HCT116 (cell line): ENCODE measurements around the gene MARCHF3. TPM values are rescaled to one million over a fixed set of nuclear protein-coding genes. Genes with fewer than 3 reads are reported as not detected.

Source experiments
- ATAC-seq: fragments of 200-7000 bp; cut with Tn5 transposase; 2 replicates; pipeline ENCODE4 v1.9.1; 2020; ENCODE audit warnings: mild to moderate bottlenecking, moderate library complexity
- BruUV-seq: library from RNA; stranded (reverse); fragments of 400-500 nt; replicated peaks from 2 replicates; lab custom pipeline; 2021; lab: Mats Ljungman, UMichigan
- CTCF ChIA-PET: fragments of 300-600 bp; sonication (Branson Sonifier 250); formaldehyde crosslinking; loops from one replicate; lab custom pipeline; 2021; ENCODE audit warnings: antibody characterized with exemption; lab: Charles Lee
- POLR2A ChIA-PET: fragments of 300-600, 350-600 bp; sonication (Branson Sonifier 250); formaldehyde crosslinking; loops from one replicate; lab custom pipeline; 2021; ENCODE audit warnings: antibody characterized with exemption; lab: Charles Lee
- RAD21 ChIA-PET, 2 experiments: fragments of 300-600 bp; sonication (Branson Sonifier 250); formaldehyde crosslinking; loops; one replicate each; lab custom pipeline; 2023; ENCODE audit warnings: low total read pairs in 2 of 2; ENCODE audit not compliant: uncharacterized antibody in 2 of 2, unreplicated experiment in 2 of 2, low non-redundant PET in 1 of 2; lab: Charles Lee
- DNase-seq: peaks from one replicate; pipeline ENCODE4 v3.0.0-alpha.2; 2010; ENCODE audit warnings: low read depth, low spot score
- H2AFZ ChIP-seq: fragments of 200-600 bp; shearing (Covaris generic), sonication (generic); 2 replicates; pipeline ENCODE4 v1.6.1; 2017; ENCODE audit warnings: low read depth, mixed run types, mixed read lengths, antibody characterized with exemption, low read length; ENCODE audit not compliant: poor library complexity, severe bottlenecking
- H3K27ac ChIP-seq: 2 replicates; pipeline ENCODE4 v1.5.1; 2012; ENCODE audit warnings: low read depth, low read length
- H3K27me3 ChIP-seq: fragments of 200-600 bp; sonication (generic); 2 replicates; pipeline ENCODE4 v1.6.1; 2016; ENCODE audit warnings: mixed run types, low read length, mixed read lengths; ENCODE audit not compliant: insufficient read depth
- H3K36me3 ChIP-seq, 2 experiments: fragments of 200-500 bp in 1 of 2; fragments of 200-600 bp in 1 of 2; sonication (Bioruptor generic) in 1 of 2; sonication (generic) in 1 of 2; 2 replicates each; pipeline versions ENCODE4 v1.5.1 to v1.6.1; 2014 to 2016; ENCODE audit warnings: low read length in 2 of 2, inconsistent platforms in 1 of 2, mixed read lengths in 1 of 2, mixed run types in 1 of 2; ENCODE audit not compliant: insufficient read depth in 2 of 2, control insufficient read depth in 1 of 2
- H3K4me1 ChIP-seq, 2 experiments: fragments of 200-600 bp in 1 of 2; sonication (generic) in 1 of 2; 2 replicates each; pipeline versions ENCODE4 v1.5.1 to v1.6.1; 2012 to 2017; ENCODE audit warnings: low read length in 2 of 2, inconsistent platforms in 1 of 2, mild to moderate bottlenecking in 1 of 2, mixed read lengths in 1 of 2, mixed run types in 1 of 2, moderate library complexity in 1 of 2; ENCODE audit not compliant: insufficient read depth in 2 of 2, control insufficient read depth in 1 of 2
- H3K4me2 ChIP-seq: fragments of 200-600 bp; sonication (generic); 2 replicates; pipeline ENCODE4 v1.6.1; 2017; ENCODE audit warnings: mixed run types, low read length, mixed read lengths
- H3K4me3 ChIP-seq, 2 experiments: fragments of 200-600 bp in 1 of 2; sonication (generic) in 1 of 2; replicated peaks in 1 of 2; 2 replicates each; pipeline ENCODE4 v1.5.1; 2011 to 2016; ENCODE audit warnings: low read length in 2 of 2, control low read depth in 1 of 2, low read depth in 1 of 2, mild to moderate bottlenecking in 1 of 2, mixed read lengths in 1 of 2, mixed run types in 1 of 2
- H3K79me2 ChIP-seq: fragments of 200-600 bp; sonication (generic); 2 replicates; pipeline ENCODE4 v1.6.1; 2017; ENCODE audit warnings: mild to moderate bottlenecking, mixed run types, low read length, moderate library complexity, mixed read lengths; ENCODE audit not compliant: insufficient read depth
- H3K9ac ChIP-seq: fragments of 200-600 bp; sonication (generic); 2 replicates; pipeline ENCODE4 v1.6.1; 2016; ENCODE audit warnings: low read length, mixed read lengths
- H3K9me2 ChIP-seq: fragments of 200-600 bp; sonication (generic), shearing (Covaris generic); 2 replicates; pipeline ENCODE4 v1.6.1; 2017; ENCODE audit warnings: mixed run types, mild to moderate bottlenecking, moderate library complexity; ENCODE audit not compliant: insufficient read depth
- H3K9me3 ChIP-seq, 2 experiments: fragments of 200-500 bp in 1 of 2; fragments of 200-600 bp in 1 of 2; sonication (Bioruptor generic) in 1 of 2; sonication (generic) in 1 of 2; 2 replicates each; pipeline ENCODE4 v1.6.1; 2014 to 2017; ENCODE audit warnings: low read length in 2 of 2, mixed read lengths in 2 of 2, inconsistent platforms in 1 of 2, low read depth in 1 of 2, mild to moderate bottlenecking in 1 of 2, mixed run types in 1 of 2, moderate library complexity in 1 of 2; ENCODE audit not compliant: control insufficient read depth in 1 of 2, insufficient read depth in 1 of 2
- H4K20me1 ChIP-seq: fragments of 200-600 bp; sonication (generic), shearing (Covaris generic); 2 replicates; pipeline ENCODE4 v1.6.1; 2017; ENCODE audit warnings: mixed run types, mild to moderate bottlenecking, moderate library complexity; ENCODE audit not compliant: insufficient read depth
- ATF3 ChIP-seq: IDR thresholded peaks from 2 replicates; pipeline ENCODE4 v1.6.1; 2012
- CBX3 ChIP-seq: IDR thresholded peaks from 2 replicates; pipeline ENCODE4 v1.6.1; 2012; ENCODE audit warnings: low read depth
- CEBPB ChIP-seq: IDR thresholded peaks from 2 replicates; pipeline ENCODE4 v1.6.1; 2012; ENCODE audit warnings: low read depth
- ELF1 ChIP-seq: IDR thresholded peaks from 2 replicates; pipeline ENCODE4 v1.6.1; 2012; ENCODE audit warnings: low read depth, borderline replicate concordance
- EZH2 ChIP-seq: fragments of 200-600 bp; sonication (generic); IDR thresholded peaks from 2 replicates; pipeline ENCODE4 v1.6.1; 2017; ENCODE audit warnings: antibody characterized with exemption, mixed run types
- EZH2phosphoT487 ChIP-seq: fragments of 200-600 bp; IDR thresholded peaks from 2 replicates; pipeline ENCODE4 v1.6.1; 2018; ENCODE audit warnings: antibody characterized with exemption, borderline replicate concordance
- FOSL1 ChIP-seq: IDR thresholded peaks from 2 replicates; pipeline ENCODE4 v1.6.1; 2012; ENCODE audit warnings: low read depth
- JUND ChIP-seq: IDR thresholded peaks from 2 replicates; pipeline ENCODE4 v1.6.1; 2012
- POLR2A ChIP-seq: IDR thresholded peaks from 2 replicates; pipeline ENCODE4 v1.7.0; 2011; ENCODE audit warnings: borderline replicate concordance; ENCODE audit not compliant: insufficient read depth, insufficient read length; ENCODE audit errors: extremely low read depth
- POLR2AphosphoS5 ChIP-seq: IDR thresholded peaks from 2 replicates; pipeline ENCODE4 v1.6.1; 2011; ENCODE audit warnings: mild to moderate bottlenecking, low read depth, low read length, moderate library complexity
- TCF7L2 ChIP-seq: IDR thresholded peaks from 2 replicates; pipeline ENCODE4 v1.7.0; 2011; ENCODE audit warnings: borderline replicate concordance, inconsistent platforms; ENCODE audit not compliant: insufficient read depth, insufficient read length; ENCODE audit errors: extremely low read depth
- YY1 ChIP-seq: IDR thresholded peaks from 2 replicates; pipeline ENCODE4 v1.6.1; 2011; ENCODE audit warnings: low read length, low read depth, moderate library complexity, mild to moderate bottlenecking; ENCODE audit not compliant: insufficient replicate concordance; ENCODE audit errors: extremely low read depth
- intact Hi-C: fragments of 100-400 bp; cut with micrococcal nuclease; formaldehyde crosslinking; loops from 2 replicates; pipeline ENCODE4 v1.10.0; 2022
- total RNA-seq: library from RNA; stranded (reverse); gene quantifications from one replicate; pipeline ENCODE4 v1.2.1, GENCODE V29; 2021; ENCODE audit not compliant: unreplicated experiment
- TF ChIP-seq, protein P1 (sequence below), 3 experiments: fragments of 200-600 bp in 1 of 3; sonication (generic) in 1 of 3; IDR thresholded peaks in 2 of 3; conservative IDR thresholded peaks in 1 of 3; 2 replicates each; pipeline ENCODE4 v1.5.1; 2012 to 2017; ENCODE audit warnings: low read depth in 2 of 3, low read length in 2 of 3, antibody characterized with exemption in 1 of 3, borderline replicate concordance in 1 of 3, control low read depth in 1 of 3, mild to moderate bottlenecking in 1 of 3, mixed read lengths in 1 of 3, mixed run types in 1 of 3, moderate library complexity in 1 of 3; ENCODE audit not compliant: insufficient read depth in 1 of 3

MARCHF3 gene
- total RNA-seq, 1 experiment from 2014 or later, result 2.3 TPM

DNA sequence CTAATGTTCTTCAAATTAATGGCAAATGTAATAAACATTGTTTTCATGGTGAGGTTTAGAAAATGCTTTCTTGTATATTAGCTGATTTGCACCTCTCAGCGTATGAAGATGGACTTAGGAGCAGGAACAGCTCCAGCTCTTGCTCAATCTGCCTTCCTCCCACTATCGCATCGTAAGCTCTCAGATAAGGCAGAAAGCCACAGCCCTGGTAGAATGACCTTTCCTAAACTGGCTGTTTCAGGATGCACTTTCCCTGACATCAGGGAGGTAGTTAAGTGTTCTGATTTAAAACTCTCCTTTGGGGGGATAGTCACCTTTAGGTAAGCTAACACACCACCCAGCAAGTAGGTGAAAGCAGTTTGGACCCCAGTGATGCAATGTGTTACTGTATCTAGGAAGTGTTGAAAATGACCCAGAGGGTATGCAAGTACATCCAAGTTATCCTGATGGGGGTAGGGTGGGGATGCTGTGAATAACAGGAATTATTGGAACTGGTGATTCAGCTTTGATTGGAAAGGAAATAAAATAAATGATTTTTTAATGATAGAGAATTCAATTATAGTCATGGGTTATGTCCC, 181.2 kb downstream of the MARCHF3 start:
- H4K20me1 ChIP-seq, result no peaks in the 10 kb centered on the region
- H3K9ac ChIP-seq, result no peak overlapping the region
- no peaks in the 10 kb centered on the region for H3K36me3 ChIP-seq
- H3K9me3 ChIP-seq, result no peaks in the 10 kb centered on the region
- H3K4me3 ChIP-seq, result no peak overlapping the region
- CTCF ChIA-PET, result no interaction called here
- intact Hi-C loops, result no loop called here
- ATAC-seq, result no peak
- no peaks in the 10 kb centered on the region for H3K79me2 ChIP-seq
- H3K4me2 ChIP-seq, result no peak overlapping the region
- H3K4me1 ChIP-seq, result no peaks in the 10 kb centered on the region
- H2AFZ ChIP-seq, result no peak overlapping the region
- H3K27me3 ChIP-seq, result no peaks in the 10 kb centered on the region
- DNase-seq, result no peak
- RAD21 ChIA-PET, result no interaction called here
- no TSS peak for BruUV-seq
- no peaks in the 10 kb centered on the region for H3K9me2 ChIP-seq
- POLR2A ChIA-PET, result no interaction called here
- no peak overlapping the region for H3K27ac ChIP-seq
- TF ChIP-seq FOSL1, result no peak
- TF ChIP-seq POLR2A, result no peak
- TF ChIP-seq, protein P1, sequence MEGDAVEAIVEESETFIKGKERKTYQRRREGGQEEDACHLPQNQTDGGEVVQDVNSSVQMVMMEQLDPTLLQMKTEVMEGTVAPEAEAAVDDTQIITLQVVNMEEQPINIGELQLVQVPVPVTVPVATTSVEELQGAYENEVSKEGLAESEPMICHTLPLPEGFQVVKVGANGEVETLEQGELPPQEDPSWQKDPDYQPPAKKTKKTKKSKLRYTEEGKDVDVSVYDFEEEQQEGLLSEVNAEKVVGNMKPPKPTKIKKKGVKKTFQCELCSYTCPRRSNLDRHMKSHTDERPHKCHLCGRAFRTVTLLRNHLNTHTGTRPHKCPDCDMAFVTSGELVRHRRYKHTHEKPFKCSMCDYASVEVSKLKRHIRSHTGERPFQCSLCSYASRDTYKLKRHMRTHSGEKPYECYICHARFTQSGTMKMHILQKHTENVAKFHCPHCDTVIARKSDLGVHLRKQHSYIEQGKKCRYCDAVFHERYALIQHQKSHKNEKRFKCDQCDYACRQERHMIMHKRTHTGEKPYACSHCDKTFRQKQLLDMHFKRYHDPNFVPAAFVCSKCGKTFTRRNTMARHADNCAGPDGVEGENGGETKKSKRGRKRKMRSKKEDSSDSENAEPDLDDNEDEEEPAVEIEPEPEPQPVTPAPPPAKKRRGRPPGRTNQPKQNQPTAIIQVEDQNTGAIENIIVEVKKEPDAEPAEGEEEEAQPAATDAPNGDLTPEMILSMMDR (IDR thresholded peaks at IDR 0.05 in 2 of 3, conservative IDR thresholded peaks at IDR 0.05 in 1 of 3; ENCODE audit: borderline replicate concordance in 1 of 3, insufficient read depth in 1 of 3, low read depth in 2 of 3, low read length in 2 of 3), result no peak
- no peak for TF ChIP-seq EZH2phosphoT487
- TF ChIP-seq ELF1, result no peak
- no peak for TF ChIP-seq CEBPB
- no peak for TF ChIP-seq JUND
- TF ChIP-seq CBX3, result no peak
- TF ChIP-seq ATF3, result no peak
- TF ChIP-seq EZH2, result no peak
- no peak for TF ChIP-seq TCF7L2
- no peak for TF ChIP-seq POLR2AphosphoS5
- TF ChIP-seq YY1, result no peak
